Hepatocyte (in vitro differentiated cells): Measurements from ENCODE around the gene TACC2.

ENCODE experiments used
- EZH2 ChIP-seq: fragments of 200-600 bp; sonication (generic); IDR thresholded peaks from 2 replicates; pipeline ENCODE4 v1.6.1; 2016; ENCODE audit warnings: antibody characterized with exemption, mild to moderate bottlenecking, borderline replicate concordance
- EZH2phosphoT487 ChIP-seq: fragments of 200-600 bp; sonication (generic); IDR thresholded peaks from one replicate; pipeline ENCODE4 v1.6.1; 2018; ENCODE audit warnings: antibody characterized with exemption, mild to moderate bottlenecking, low read depth, moderate library complexity; ENCODE audit not compliant: unreplicated experiment, severe bottlenecking

DNA sequence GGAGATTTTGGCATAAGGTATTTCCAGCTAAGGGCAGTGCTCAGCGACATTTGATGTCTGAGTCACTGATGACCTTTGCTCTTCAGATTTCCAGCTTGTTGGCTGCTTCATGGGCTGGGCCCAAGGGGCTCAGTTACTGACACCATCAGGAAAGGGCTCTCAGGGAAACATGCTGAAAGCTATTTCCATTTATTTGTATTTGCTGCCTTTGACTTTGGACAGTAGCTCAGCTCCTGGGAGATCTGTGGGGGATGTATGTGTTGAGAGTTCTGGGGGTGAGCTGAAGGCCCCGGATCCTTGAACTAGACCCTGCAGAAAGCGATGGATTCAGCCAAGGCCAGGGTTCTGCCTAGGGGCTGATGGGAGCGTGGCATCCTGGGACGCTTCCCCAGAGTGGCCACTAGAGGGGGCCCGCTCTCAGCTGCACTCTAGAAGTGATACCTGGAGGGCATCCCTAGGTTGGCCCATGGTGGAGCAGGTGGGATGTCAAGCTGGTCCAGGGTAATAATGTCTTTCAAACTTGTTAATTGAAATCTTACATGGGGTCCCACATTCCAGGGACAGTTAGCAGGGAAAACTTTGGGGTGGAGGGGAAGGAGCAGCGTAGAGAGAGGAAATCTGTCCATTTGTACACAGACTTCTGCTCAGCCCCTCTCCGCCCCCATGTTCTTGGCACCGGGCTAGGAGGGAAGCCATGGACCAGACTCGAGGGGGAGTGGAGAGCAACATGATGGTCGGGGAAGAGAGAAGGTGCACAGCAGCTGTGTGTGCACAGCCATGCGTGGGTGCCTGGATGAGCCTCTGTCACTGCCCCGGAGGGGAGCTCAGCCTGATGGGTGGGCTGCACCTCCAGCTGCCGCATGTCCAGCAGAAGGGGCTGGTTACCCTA, 279.1 kb downstream of the TACC2 start:
- TF ChIP-seq EZH2phosphoT487 (no peak), EZH2 (no peak)
